WTC11 (cell line): ENCODE results near the gene CCSER2. TPM values are rescaled to one million over a fixed set of nuclear protein-coding genes. Genes with fewer than 3 reads are reported as not detected.

Experiments used
- ATAC-seq: fragments of 200-7000 bp; cut with Tn5 transposase; 2 replicates; pipeline ENCODE4 v1.10.0; 2021; ENCODE audit warnings: mild to moderate bottlenecking, moderate library complexity
- CTCF ChIA-PET: fragments of 300-600 bp; sonication (Branson Sonifier 250); formaldehyde crosslinking; loops from one replicate; lab custom pipeline; 2021; ENCODE audit warnings: antibody characterized with exemption; lab: Charles Lee
- POLR2A ChIA-PET: fragments of 350-600 bp; sonication (Branson Sonifier 250); formaldehyde crosslinking; loops from one replicate; lab custom pipeline; 2021; ENCODE audit warnings: antibody characterized with exemption; lab: Charles Lee
- DNase-seq: peaks from one replicate; pipeline ENCODE4 v3.0.0; 2021; ENCODE audit warnings: low spot score
- H3K27ac Mint-ChIP-seq: 2 replicates; pipeline ENCODE4 v1.8.0; 2021; ENCODE audit warnings: mixed read lengths
- H3K27me3 Mint-ChIP-seq: 2 replicates; pipeline ENCODE4 v1.8.0; 2021; ENCODE audit warnings: low read depth, mild to moderate bottlenecking, moderate library complexity, mixed read lengths
- H3K36me3 Mint-ChIP-seq: 2 replicates; pipeline ENCODE4 v1.8.0; 2021; ENCODE audit warnings: mixed read lengths
- H3K4me1 Mint-ChIP-seq: 2 replicates; pipeline ENCODE4 v1.8.0; 2022; ENCODE audit warnings: mixed read lengths
- H3K4me3 Mint-ChIP-seq: 2 replicates; pipeline ENCODE4 v1.8.0; 2021; ENCODE audit warnings: mild to moderate bottlenecking, moderate library complexity, mixed read lengths
- H3K9me3 Mint-ChIP-seq: 2 replicates; pipeline ENCODE4 v1.8.0; 2021; ENCODE audit warnings: mixed read lengths
- ARID4B ChIP-seq: sonication (generic); formaldehyde crosslinking; IDR thresholded peaks from 2 replicates; pipeline ENCODE4 v1.8.0; 2023; ENCODE audit warnings: missing genetic modification reagents, mild to moderate bottlenecking, borderline replicate concordance
- CREM ChIP-seq: sonication (generic); formaldehyde crosslinking; IDR thresholded peaks from 2 replicates; pipeline ENCODE4 v1.8.1; 2022; ENCODE audit warnings: mild to moderate bottlenecking, missing genetic modification reagents, moderate library complexity
- CTCF ChIP-seq: fragments of 200-600 bp; IDR thresholded peaks from 2 replicates; pipeline ENCODE4 v1.8.0; 2022; ENCODE audit warnings: antibody characterized with exemption
- E2F1 ChIP-seq: sonication (generic); formaldehyde crosslinking; IDR thresholded peaks from 2 replicates; pipeline ENCODE4 v1.8.0; 2022; ENCODE audit warnings: mild to moderate bottlenecking, missing genetic modification reagents
- E2F4 ChIP-seq: sonication (generic); formaldehyde crosslinking; IDR thresholded peaks from 2 replicates; pipeline ENCODE4 v1.8.1; 2022; ENCODE audit warnings: low read depth, mild to moderate bottlenecking, moderate library complexity, missing genetic modification reagents, borderline replicate concordance
- GRHL2 ChIP-seq: fragments of 250-450 bp; sonication (Bioruptor Pico); IDR thresholded peaks from 2 replicates; pipeline ENCODE4 v1.8.0; 2022; ENCODE audit warnings: mild to moderate bottlenecking, moderate library complexity; ENCODE audit not compliant: insufficient replicate concordance, severe bottlenecking
- GTF2I ChIP-seq: fragments of 250-450 bp; sonication (Bioruptor Pico); conservative IDR thresholded peaks from 2 replicates; pipeline ENCODE4 v1.4.0; 2021; ENCODE audit warnings: mild to moderate bottlenecking
- IRF1 ChIP-seq: sonication (generic); formaldehyde crosslinking; IDR thresholded peaks from 2 replicates; pipeline ENCODE4 v1.8.0; 2023; ENCODE audit warnings: missing genetic modification reagents
- MAX ChIP-seq: sonication (generic); formaldehyde crosslinking; IDR thresholded peaks from 2 replicates; pipeline ENCODE4 v1.8.0; 2022; ENCODE audit warnings: mild to moderate bottlenecking, missing genetic modification reagents
- NFATC4 ChIP-seq: fragments of 250-450 bp; sonication (Bioruptor Pico); IDR thresholded peaks from 2 replicates; pipeline ENCODE4 v1.9.0; 2021; ENCODE audit warnings: mild to moderate bottlenecking
- NFE2L1 ChIP-seq: sonication (generic); formaldehyde crosslinking; IDR thresholded peaks from 2 replicates; pipeline ENCODE4 v1.8.1; 2023; ENCODE audit warnings: missing genetic modification reagents
- SMAD3 ChIP-seq: sonication (generic); formaldehyde crosslinking; IDR thresholded peaks from 2 replicates; pipeline ENCODE4 v1.8.0; 2022; ENCODE audit warnings: missing genetic modification reagents, mild to moderate bottlenecking, borderline replicate concordance
- STAT6 ChIP-seq: sonication (generic); formaldehyde crosslinking; conservative IDR thresholded peaks from 2 replicates; pipeline ENCODE4 v1.8.1; 2023; ENCODE audit warnings: mild to moderate bottlenecking, low read depth, missing genetic modification reagents, moderate library complexity
- TP53 ChIP-seq: sonication (generic); formaldehyde crosslinking; IDR thresholded peaks from 2 replicates; pipeline ENCODE4 v1.8.1; 2023; ENCODE audit warnings: mild to moderate bottlenecking, missing genetic modification reagents
- ZMAT4 ChIP-seq: fragments of 250-450 bp; sonication (Bioruptor Pico); IDR thresholded peaks from 2 replicates; pipeline ENCODE4 v1.9.0; 2021; ENCODE audit warnings: mild to moderate bottlenecking
- ZNF232 ChIP-seq: sonication (generic); formaldehyde crosslinking; IDR thresholded peaks from 2 replicates; pipeline ENCODE4 v1.8.0; 2022; ENCODE audit warnings: mild to moderate bottlenecking, missing genetic modification reagents
- ZNF425 ChIP-seq: fragments of 250-450 bp; sonication (Bioruptor Pico); conservative IDR thresholded peaks from 2 replicates; pipeline ENCODE4 v1.9.0; 2021; ENCODE audit warnings: mild to moderate bottlenecking
- ZNF671 ChIP-seq: fragments of 250-450 bp; sonication (Bioruptor Pico); IDR thresholded peaks from 2 replicates; pipeline ENCODE4 v1.8.0; 2021; ENCODE audit warnings: mild to moderate bottlenecking
- total RNA-seq: library from RNA; stranded (reverse); gene quantifications from 3 replicates; pipeline ENCODE4 v1.2.3, GENCODE V29; 2021

The CCSER2 gene
- total RNA-seq, 1 experiment from 2014 or later: 30.6 TPM

GRCh38 chr10:84407388-84408049, 79.1 kb downstream of the CCSER2 start:
- Mint-ChIP-seq H3K9me3 (peaks cover 29% of the 10 kb centered on the region), H3K36me3 (peaks cover 29% of the 10 kb centered on the region), H3K4me1 (no peaks in the 10 kb centered on the region), H3K27me3 (no peaks in the 10 kb centered on the region), H3K4me3 (no peak overlapping the region), H3K27ac (no peak overlapping the region)
- TF ChIP-seq NFE2L1 (CRISPR knock-in tag): no peak
- TF ChIP-seq STAT6 (CRISPR knock-in tag): no peak
- TF ChIP-seq GTF2I (CRISPR knock-in tag): no peak
- TF ChIP-seq ZNF671 (CRISPR knock-in tag): no peak
- no peak for TF ChIP-seq E2F1 (CRISPR knock-in tag)
- TF ChIP-seq GRHL2: no peak
- no peak for TF ChIP-seq CREM (CRISPR knock-in tag)
- no peak for TF ChIP-seq NFATC4 (CRISPR knock-in tag)
- no peak for TF ChIP-seq IRF1 (CRISPR knock-in tag)
- no peak for TF ChIP-seq SMAD3 (CRISPR knock-in tag)
- TF ChIP-seq TP53 (CRISPR knock-in tag): no peak
- TF ChIP-seq ZMAT4: no peak
- no peak for TF ChIP-seq E2F4
- no peak for TF ChIP-seq ZNF232
- TF ChIP-seq ARID4B: no peak
- no peak for TF ChIP-seq ZNF425
- TF ChIP-seq MAX (CRISPR knock-in tag): no peak
- TF ChIP-seq CTCF: no peak
- ATAC-seq (no peak), DNase-seq (no peak)
- POLR2A ChIA-PET: no interaction called here
- CTCF ChIA-PET: no interaction called here
